Endothelial cell (in vitro differentiated cells): ENCODE data around the gene GAST. TPM values are rescaled to one million over a fixed set of nuclear protein-coding genes. Genes with fewer than 3 reads are reported as not detected.

Source experiments
- DNase-seq: peaks from one replicate; pipeline ENCODE4 v3.0.0; 2021; ENCODE audit warnings: low spot score
- H3K27ac Mint-ChIP-seq: one replicate; pipeline ENCODE4 v1.8.0; 2021; ENCODE audit warnings: mixed read lengths, inconsistent platforms; ENCODE audit not compliant: unreplicated experiment
- H3K27me3 Mint-ChIP-seq: one replicate; pipeline ENCODE4 v1.8.0; 2021; ENCODE audit warnings: mild to moderate bottlenecking, moderate library complexity, mixed read lengths, inconsistent platforms; ENCODE audit not compliant: unreplicated experiment
- H3K36me3 Mint-ChIP-seq: one replicate; pipeline ENCODE4 v1.8.0; 2021; ENCODE audit warnings: mild to moderate bottlenecking, low read depth, mixed read lengths, inconsistent platforms; ENCODE audit not compliant: unreplicated experiment
- H3K4me1 Mint-ChIP-seq: one replicate; pipeline ENCODE4 v1.8.0; 2021; ENCODE audit warnings: mild to moderate bottlenecking, mixed read lengths, inconsistent platforms; ENCODE audit not compliant: unreplicated experiment
- H3K4me3 Mint-ChIP-seq: one replicate; pipeline ENCODE4 v1.8.0; 2021; ENCODE audit warnings: mild to moderate bottlenecking, mixed read lengths, inconsistent platforms; ENCODE audit not compliant: unreplicated experiment
- H3K9me3 Mint-ChIP-seq: one replicate; pipeline ENCODE4 v1.8.0; 2021; ENCODE audit warnings: mixed read lengths, inconsistent platforms; ENCODE audit not compliant: unreplicated experiment
- total RNA-seq: library from RNA; stranded (reverse); fragmentation: NEBNext Ultra II Directional; extraction: Animal tissue kit (Norgen Biotek cat#: 25700); gene quantifications from one replicate; pipeline ENCODE4 v1.2.1, GENCODE V29; 2021; ENCODE audit not compliant: unreplicated experiment
- TF ChIP-seq, protein P1 (sequence below): fragments of 200-600 bp; sonication (generic); IDR thresholded peaks from one replicate; pipeline ENCODE4 v1.5.0; 2021; ENCODE audit warnings: antibody characterized with exemption; ENCODE audit not compliant: unreplicated experiment

The GAST gene
- total RNA-seq, 1 donor from 2014 or later = not detected

- no peak overlapping the region for H3K4me3 Mint-ChIP-seq
- peaks cover 18% of the 10 kb centered on the region for H3K4me1 Mint-ChIP-seq
- H3K9me3 Mint-ChIP-seq = no peaks in the 10 kb centered on the region
- H3K36me3 Mint-ChIP-seq = peaks cover 4% of the 10 kb centered on the region
- no peak overlapping the region for H3K27ac Mint-ChIP-seq
- TF ChIP-seq, protein P1, sequence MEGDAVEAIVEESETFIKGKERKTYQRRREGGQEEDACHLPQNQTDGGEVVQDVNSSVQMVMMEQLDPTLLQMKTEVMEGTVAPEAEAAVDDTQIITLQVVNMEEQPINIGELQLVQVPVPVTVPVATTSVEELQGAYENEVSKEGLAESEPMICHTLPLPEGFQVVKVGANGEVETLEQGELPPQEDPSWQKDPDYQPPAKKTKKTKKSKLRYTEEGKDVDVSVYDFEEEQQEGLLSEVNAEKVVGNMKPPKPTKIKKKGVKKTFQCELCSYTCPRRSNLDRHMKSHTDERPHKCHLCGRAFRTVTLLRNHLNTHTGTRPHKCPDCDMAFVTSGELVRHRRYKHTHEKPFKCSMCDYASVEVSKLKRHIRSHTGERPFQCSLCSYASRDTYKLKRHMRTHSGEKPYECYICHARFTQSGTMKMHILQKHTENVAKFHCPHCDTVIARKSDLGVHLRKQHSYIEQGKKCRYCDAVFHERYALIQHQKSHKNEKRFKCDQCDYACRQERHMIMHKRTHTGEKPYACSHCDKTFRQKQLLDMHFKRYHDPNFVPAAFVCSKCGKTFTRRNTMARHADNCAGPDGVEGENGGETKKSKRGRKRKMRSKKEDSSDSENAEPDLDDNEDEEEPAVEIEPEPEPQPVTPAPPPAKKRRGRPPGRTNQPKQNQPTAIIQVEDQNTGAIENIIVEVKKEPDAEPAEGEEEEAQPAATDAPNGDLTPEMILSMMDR = no peak
- no peak for DNase-seq
- peaks cover 6% of the 10 kb centered on the region for H3K27me3 Mint-ChIP-seq
Measured at GRCh38 chr17:41738801-41739112, 26.6 kb downstream of the GAST start.

DNA sequence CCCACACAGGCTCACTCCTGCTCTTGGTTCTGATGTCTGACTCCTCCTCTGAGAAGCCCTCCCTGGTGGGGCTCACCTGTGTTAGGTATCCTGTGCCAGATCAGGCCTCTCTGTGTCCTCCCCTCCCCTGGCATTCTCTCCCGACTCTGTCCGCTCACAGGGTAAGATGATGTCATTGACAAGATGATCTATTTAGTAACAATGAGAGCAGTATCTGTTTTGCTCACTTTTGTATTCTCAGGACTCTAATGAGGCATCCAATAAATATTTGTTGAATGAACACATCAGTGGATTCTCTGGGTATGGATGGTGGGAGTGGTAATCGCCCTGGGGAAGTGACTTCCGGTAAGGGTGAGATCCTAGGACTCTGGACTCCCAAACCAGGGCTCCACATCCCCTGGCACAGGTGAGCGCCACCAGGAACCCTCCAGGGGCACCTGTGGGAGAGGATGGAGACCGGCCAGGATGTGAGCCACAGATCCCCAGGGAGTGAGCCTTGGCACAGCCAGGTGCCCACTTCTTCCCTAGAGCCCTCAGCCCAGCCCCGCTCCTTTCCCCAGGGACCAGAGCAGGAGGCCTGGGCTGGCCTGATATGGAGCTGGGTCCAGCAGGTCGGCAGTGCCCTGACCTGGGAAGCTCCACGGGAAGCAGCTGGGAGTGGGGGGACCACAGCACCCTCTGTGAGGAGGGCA is 27.7 kb downstream of the GAST start:
- Mint-ChIP-seq H3K4me1 (peaks cover 18% of the 10 kb centered on the region), H3K27me3 (peaks cover 6% of the 10 kb centered on the region), H3K9me3 (no peaks in the 10 kb centered on the region)

DNA sequence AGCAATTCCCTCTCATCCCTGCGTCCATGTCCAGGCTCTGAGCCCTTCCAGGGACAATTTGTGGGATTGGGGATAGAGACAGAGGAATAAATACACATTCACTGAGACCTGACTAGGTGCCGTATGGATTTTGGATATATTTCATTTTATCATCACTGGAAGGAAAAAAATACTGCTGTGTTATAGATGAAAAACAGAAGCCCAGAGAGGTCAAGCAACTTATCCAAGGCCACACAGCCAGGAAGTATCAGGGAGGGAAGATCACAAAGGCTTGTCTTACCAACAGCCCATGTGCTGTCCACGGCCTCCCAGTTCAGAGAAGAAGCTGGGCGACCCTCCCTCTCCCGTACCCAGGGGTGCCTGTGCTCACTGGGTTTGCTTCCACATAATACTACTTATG is 28.4 kb downstream of the GAST start:
- Mint-ChIP-seq H3K36me3 (peaks cover 4% of the 10 kb centered on the region), H3K4me3 (no peak overlapping the region), H3K27ac (no peak overlapping the region), H3K9me3 (no peaks in the 10 kb centered on the region), H3K27me3 (peaks cover 6% of the 10 kb centered on the region), H3K4me1 (peaks cover 16% of the 10 kb centered on the region)
- TF ChIP-seq, protein P1 = no peak
- DNase-seq = no peak

More for the DNA sequence above, 27.7 kb downstream of the GAST start:
- peaks cover 4% of the 10 kb centered on the region for H3K36me3 Mint-ChIP-seq
- DNase-seq = no peak
- TF ChIP-seq, protein P1 = no peak
- H3K27ac Mint-ChIP-seq = no peak overlapping the region
- no peak overlapping the region for H3K4me3 Mint-ChIP-seq

DNA sequence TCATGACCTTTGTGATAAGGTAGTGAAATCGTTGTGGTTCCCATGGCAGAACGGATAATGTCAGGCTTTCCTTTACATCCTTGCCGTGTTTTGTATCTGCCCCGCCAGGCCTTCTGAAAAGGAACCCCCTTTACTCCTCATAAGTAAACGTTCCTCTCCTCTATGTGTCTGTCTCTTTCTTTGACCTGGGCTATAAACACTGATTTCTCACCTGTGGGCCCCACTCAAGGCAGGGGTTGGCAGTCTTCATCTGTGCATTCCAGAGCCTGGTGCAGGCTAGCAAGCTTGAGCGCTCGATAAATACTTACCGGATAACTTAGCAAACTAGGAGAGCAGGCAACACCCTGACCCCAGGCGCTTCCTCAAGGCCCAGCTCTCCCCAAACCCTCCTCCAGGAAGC is 29.6 kb downstream of the GAST start:
- TF ChIP-seq, protein P1 = no peak
- Mint-ChIP-seq H3K9me3 (no peaks in the 10 kb centered on the region), H3K4me3 (no peak overlapping the region), H3K4me1 (peaks cover 12% of the 10 kb centered on the region), H3K27me3 (peaks cover 12% of the 10 kb centered on the region), H3K36me3 (no peaks in the 10 kb centered on the region), H3K27ac (no peak overlapping the region)
- no peak for DNase-seq

DNA sequence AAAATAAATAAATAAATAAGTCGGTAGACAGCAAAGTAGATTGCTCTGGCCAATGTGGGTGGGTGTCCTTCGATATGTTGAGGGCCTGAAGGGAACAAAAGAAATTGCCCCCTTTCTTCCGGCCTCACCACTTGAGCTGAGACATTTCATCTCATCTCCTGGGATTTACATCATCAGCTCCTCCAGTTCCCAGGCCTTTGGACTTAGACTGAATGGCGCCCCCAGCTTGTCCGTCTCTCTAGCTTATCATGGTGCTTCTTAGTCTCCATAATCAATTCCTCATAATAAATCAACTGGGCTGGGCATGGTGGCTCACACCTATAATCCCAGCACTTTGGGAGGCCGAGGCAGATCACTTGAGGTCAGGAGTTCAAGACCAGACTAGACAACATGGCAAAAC is 36.1 kb downstream of the GAST start:
- Mint-ChIP-seq H3K27me3 (peaks cover 21% of the 10 kb centered on the region), H3K27ac (no peak overlapping the region), H3K36me3 (peaks cover 9% of the 10 kb centered on the region), H3K9me3 (no peaks in the 10 kb centered on the region), H3K4me1 (no peaks in the 10 kb centered on the region), H3K4me3 (no peak overlapping the region)
- TF ChIP-seq, protein P1 = no peak
- no peak for DNase-seq
